HG03460 (cell line): ENCODE data around the gene OSR1.
"Not testable (repeated sequence)": the region's sequence is repeated elsewhere in the genome, so short reads cannot be mapped to it uniquely, and the experiment has no call there.

Experiments used
- ATAC-seq: cut with Tn5 transposase; IDR thresholded peaks from one replicate; pipeline ENCODE4 v1.9.1; 2021; ENCODE audit not compliant: unreplicated experiment

The OSR1 gene

DNA sequence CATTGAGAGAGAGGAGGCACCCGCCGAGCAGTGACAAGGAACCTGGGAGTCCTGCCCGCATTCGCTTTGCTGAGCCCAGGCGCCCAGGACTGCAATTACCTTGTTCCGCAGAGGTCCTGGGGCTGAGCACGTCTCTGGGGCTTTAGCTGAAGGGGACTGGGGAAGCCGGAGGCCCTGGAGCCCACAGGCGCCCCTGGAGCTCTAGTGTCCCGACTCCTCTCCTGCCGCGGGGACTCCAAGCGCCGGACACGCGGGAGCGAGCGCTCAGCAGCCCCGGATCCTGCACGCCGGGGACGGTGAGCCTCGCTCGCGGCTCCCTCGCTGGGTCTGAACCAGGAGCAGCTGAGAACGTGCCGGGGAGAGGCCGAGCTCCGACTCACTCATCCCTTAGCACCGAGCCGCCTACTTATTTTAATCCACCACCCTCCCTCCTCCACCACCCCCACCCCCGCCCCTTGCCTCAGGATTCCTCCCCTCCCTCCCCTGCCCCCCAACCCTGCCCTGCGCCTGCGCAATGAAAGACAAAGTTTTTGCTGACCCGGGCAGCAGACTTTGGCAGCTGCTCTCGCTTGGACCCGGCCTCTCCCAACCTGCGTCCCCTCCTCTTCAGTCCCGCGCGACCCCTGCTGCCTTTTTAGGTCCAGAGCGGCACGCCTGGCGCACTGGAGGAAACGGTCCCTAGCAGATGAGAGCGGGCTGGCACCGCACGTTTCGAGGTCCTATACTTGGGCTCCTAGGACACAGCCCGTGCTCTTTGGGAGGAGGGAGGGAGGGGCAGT is at the start of gene OSR1:
TSS of gene OSR1 (minus strand) at position 382 of the 779 bp plus-strand sequence. CDS start 4,818 bp downstream, outside the sequence.
- no peak for ATAC-seq

DNA sequence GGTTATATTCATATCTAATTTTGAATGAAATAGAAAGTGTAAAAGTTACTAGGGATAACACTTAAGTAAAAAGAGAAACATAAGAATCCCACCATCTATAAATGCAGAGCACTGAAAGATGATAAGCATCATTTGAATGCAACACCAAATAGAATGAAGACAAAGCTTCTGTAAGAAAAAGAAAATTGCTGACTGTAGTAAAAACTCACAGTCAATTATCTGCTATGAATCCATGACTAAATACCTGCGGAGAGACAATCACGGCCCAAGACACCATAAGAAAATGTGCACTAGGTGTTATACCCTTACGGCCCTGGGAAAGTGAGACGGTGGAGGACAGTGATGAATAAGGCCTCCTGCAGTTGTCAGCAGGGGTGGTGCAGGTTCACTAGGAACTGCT is 45.4 kb upstream of the OSR1 start:
- no peak for ATAC-seq

GRCh38 chr2:19392191-19392590 is 33.8 kb upstream of the OSR1 start:
- no peak for ATAC-seq

GRCh38 chr2:19389469-19389868 is 31.0 kb upstream of the OSR1 start:
- not testable (repeated sequence) for ATAC-seq

GRCh38 chr2:19380532-19380931 is 22.1 kb upstream of the OSR1 start:
- ATAC-seq: no peak

GRCh38 chr2:19378939-19379338 is 20.5 kb upstream of the OSR1 start:
- no peak for ATAC-seq

DNA sequence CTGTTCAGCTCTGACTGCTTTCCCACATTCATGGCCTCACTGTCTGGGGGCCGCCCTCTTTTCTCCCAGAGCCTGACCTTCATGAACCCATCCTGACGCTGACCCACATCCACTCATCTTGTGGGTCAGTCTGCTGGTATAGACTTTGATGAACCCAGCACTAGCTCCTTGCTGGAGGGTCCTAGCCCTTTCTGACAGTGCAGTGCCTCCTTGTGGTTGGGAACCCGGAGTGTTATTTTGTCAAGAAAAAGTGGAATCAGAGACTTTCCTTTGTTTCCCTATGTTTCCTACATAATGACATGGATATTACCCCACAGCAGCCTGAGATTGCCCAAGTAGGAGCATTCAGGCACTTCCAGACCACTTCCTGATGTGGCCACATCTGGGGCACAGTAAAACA is 19.3 kb upstream of the OSR1 start:
- no peak for ATAC-seq

DNA sequence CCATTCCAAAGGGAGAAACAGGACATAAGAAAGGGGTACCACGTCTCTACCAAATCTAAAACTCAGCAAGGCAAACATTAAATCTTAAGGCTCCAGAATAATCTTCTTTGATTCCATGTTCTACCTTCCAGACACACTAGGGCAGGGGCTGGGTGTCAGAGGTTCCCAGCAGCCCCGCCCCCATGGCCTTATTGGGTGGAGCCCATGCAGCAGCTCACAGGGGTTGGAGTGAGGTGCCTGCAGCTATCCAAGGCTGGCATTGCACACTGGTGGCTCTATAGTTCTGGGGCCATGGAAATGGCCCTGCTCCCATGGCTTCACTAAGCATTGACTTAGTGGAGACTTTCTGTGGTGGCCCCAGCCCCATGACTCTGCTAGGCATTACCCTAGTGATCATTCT is 14.9 kb upstream of the OSR1 start:
- no peak for ATAC-seq

DNA sequence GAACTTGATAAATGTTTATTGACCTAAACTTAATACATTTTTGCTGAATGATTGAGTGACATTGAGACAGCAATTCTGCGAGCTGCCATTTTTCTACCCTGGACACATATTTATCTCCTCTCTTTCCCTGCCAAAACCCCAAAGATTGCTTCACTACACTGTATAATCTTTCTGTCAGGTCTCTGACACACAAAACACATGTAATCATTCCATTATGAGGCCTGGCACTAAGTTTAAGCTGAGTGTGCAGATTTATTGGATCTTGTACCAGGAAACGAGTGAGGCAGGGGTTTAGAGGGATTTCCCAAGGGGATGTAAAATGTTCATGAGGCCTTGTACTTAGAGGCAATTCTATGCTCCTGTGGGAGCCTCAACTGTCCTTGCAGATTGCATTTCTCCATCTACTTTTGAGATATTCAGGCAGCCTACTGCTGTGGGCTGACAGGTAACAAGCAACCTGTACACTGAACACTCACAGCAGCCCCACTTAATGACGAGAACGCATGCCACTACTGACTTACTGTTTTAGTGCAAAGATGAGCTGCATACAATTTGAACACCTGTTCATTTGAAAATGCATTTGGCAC is 13.7 kb upstream of the OSR1 start:
- ATAC-seq: no peak

- no peak for ATAC-seq
Observed at GRCh38 chr2:19369341-19369955, 11.0 kb upstream of the OSR1 start.

DNA sequence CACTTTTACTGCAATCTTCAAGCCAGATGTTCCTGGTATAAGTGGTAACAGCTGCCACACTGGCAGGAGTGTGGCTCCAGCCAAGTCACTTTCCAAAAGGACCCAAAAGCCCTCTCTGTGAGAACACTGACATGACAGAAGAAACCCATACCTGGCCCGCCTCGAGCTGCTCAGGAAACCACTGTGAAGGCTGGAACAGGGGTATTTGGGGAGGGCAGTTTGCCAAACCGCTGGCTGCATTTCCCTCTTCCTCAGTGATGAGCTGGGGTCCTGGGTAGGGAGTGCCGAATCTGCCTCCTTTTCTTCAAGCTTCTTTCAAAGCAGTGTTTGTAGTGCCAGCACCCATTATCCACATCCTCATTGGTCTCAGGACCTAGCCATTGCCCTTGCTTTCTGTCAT is 10.3 kb upstream of the OSR1 start:
- no peak for ATAC-seq

- ATAC-seq: no peak
Observed at GRCh38 chr2:19367326-19367725, 8.9 kb upstream of the OSR1 start.

- no peak for ATAC-seq
Observed at GRCh38 chr2:19365126-19365525, 6.7 kb upstream of the OSR1 start.

- no peak for ATAC-seq
Observed at GRCh38 chr2:19364014-19364413, 5.6 kb upstream of the OSR1 start.

- no peak for ATAC-seq
Observed at GRCh38 chr2:19363474-19363778, 5.0 kb upstream of the OSR1 start.

- no peak for ATAC-seq
Observed at GRCh38 chr2:19362755-19363473, 4.5 kb upstream of the OSR1 start.

DNA sequence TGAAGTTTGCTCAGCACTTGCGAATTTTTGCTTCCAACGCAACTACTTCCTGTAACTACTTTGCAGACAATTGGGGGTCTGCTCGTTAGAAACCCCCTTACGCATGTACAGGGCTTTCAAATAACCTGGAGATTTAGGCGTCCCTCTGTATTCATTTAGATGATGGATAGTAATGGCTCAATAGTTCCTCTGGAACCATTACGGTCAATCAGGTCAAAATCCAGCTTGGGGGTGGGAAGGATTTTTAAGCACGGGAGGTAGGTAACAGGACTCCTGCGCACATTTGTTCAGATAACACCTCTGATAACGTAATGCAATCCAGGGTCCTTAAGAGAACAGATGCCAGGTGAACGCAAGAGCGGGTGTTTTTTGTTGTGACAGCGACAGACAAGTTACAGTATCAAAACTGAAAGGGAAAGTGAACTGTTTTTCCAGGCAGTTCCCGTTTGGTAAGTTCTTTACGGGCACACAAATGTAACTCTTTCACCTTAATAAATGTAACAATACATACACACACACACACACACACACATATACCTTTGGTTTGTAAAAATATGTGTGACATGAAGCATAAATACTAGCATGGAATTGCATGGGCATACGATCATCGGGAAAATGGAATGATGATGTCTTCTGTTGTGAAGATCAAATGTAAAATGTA is 3.8 kb upstream of the OSR1 start:
- ATAC-seq: no peak

- no peak for ATAC-seq
Observed at GRCh38 chr2:19361325-19361990, 3.0 kb upstream of the OSR1 start.

GRCh38 chr2:19360966-19361321 is 2.5 kb upstream of the OSR1 start:
- no peak for ATAC-seq

- no peak for ATAC-seq
Observed at GRCh38 chr2:19360266-19360965, 2.0 kb upstream of the OSR1 start.
